K562 (cell line): Measurements from ENCODE around the gene WAS. TPM values are rescaled to one million over a fixed set of nuclear protein-coding genes. Genes with fewer than 3 reads are reported as not detected.

ENCODE experiments used
- ATAC-seq: fragments of 200-7000 bp; cut with Tn5 transposase; 3 replicates; pipeline ENCODE4 v1.9.1; 2020; ENCODE audit warnings: moderate library complexity
- BruUV-seq: library from RNA; stranded (reverse); fragments of 400-500 nt; replicated peaks from 2 replicates; lab custom pipeline; 2021; lab: Mats Ljungman, UMichigan
- CTCF ChIA-PET: fragments of 300-600 bp; formaldehyde crosslinking; extraction: SDS; loops from one replicate; lab custom pipeline; 2021; ENCODE audit warnings: low intra/inter-chr PET ratio; lab: Yijun Ruan, JAX
- POLR2A ChIA-PET: fragments of 300-600, 350-650 bp; sonication (Branson Sonifier 250); formaldehyde crosslinking; extraction: SDS; loops from one replicate; lab custom pipeline; 2021; ENCODE audit warnings: antibody characterized with exemption, inconsistent platforms; lab: Yijun Ruan, JAX
- DNase-seq, 4 experiments: peaks; one replicate each; pipeline versions ENCODE4 v3.0.0 to v3.0.0-alpha.2; 2011 to 2018; ENCODE audit warnings: low spot score in 3 of 4, mixed read lengths in 3 of 4; ENCODE audit errors: extremely low read depth in 1 of 4
- FAIRE-seq: peaks from 2 replicates; lab custom pipeline; 2011; peaks lifted over from hg19 to GRCh38; lab: Jason Lieb, UNC
- H2AFZ ChIP-seq: 2 replicates; pipeline ENCODE4 v1.6.0; 2011; ENCODE audit warnings: low read depth, low read length, control low read depth, inconsistent platforms
- H3K27ac ChIP-seq: fragments of 200-600 bp; 3 replicates; pipeline ENCODE4 v1.8.0; 2011; ENCODE audit warnings: low read depth, mild to moderate bottlenecking, control low read depth, inconsistent platforms, low read length, moderate library complexity, mixed read lengths; ENCODE audit errors: extremely low read depth
- H3K27me3 ChIP-seq, 2 experiments: fragments of 300-600 bp in 1 of 2; 2 replicates in 1 of 2; 3 replicates in 1 of 2; pipeline versions ENCODE4 v1.6.0 to v1.8.0; 2011; ENCODE audit warnings: inconsistent platforms in 2 of 2, low read length in 2 of 2, mild to moderate bottlenecking in 1 of 2, mixed read lengths in 1 of 2, moderate library complexity in 1 of 2; ENCODE audit not compliant: control insufficient read depth in 2 of 2, insufficient read depth in 2 of 2
- H3K36me3 ChIP-seq: fragments of 300-600 bp; 3 replicates; pipeline ENCODE4 v1.8.0; 2011; ENCODE audit warnings: mild to moderate bottlenecking, low read length, inconsistent platforms; ENCODE audit not compliant: control insufficient read depth, insufficient read depth
- H3K4me1 ChIP-seq, 2 experiments: fragments of 200-600 bp in 1 of 2; replicated peaks in 1 of 2; 2 replicates in 1 of 2; 3 replicates in 1 of 2; pipeline versions ENCODE4 v1.5.1 to v1.8.0; 2011; ENCODE audit warnings: inconsistent platforms in 2 of 2, low read length in 2 of 2, mild to moderate bottlenecking in 1 of 2, mixed read lengths in 1 of 2, moderate library complexity in 1 of 2; ENCODE audit not compliant: control insufficient read depth in 2 of 2, insufficient read depth in 2 of 2
- H3K4me2 ChIP-seq: 2 replicates; pipeline ENCODE4 v1.6.1; 2011; ENCODE audit warnings: low read length, control low read depth, inconsistent platforms, mixed read lengths; ENCODE audit not compliant: insufficient read depth
- H3K4me3 ChIP-seq: fragments of 200-600 bp; sonication (generic), shearing (Covaris generic); 2 replicates; pipeline ENCODE4 v1.5.1; 2016; ENCODE audit warnings: control low read depth, inconsistent platforms
- H3K79me2 ChIP-seq: fragments of 200-600 bp; 3 replicates; pipeline ENCODE4 v1.8.0; 2011; ENCODE audit warnings: low read length, inconsistent platforms; ENCODE audit not compliant: control insufficient read depth, insufficient read depth
- H3K9ac ChIP-seq, 2 experiments: 2 replicates each; pipeline versions ENCODE4 v1.6.0 to v1.6.1; 2011; ENCODE audit warnings: low read depth in 2 of 2, low read length in 2 of 2, control low read depth in 1 of 2, inconsistent platforms in 1 of 2, mild to moderate bottlenecking in 1 of 2, mixed read lengths in 1 of 2; ENCODE audit not compliant: insufficient read depth in 1 of 2
- H3K9me1 ChIP-seq: one replicate; pipeline ENCODE4 v1.6.0; 2011; ENCODE audit warnings: inconsistent platforms, mild to moderate bottlenecking, low read length, moderate library complexity; ENCODE audit not compliant: control insufficient read depth, insufficient read depth
- H3K9me3 ChIP-seq: replicated peaks from 2 replicates; pipeline ENCODE4 v1.5.1; 2011; ENCODE audit warnings: low read depth, low read length, inconsistent platforms; ENCODE audit not compliant: control insufficient read depth, insufficient read depth
- H4K20me1 ChIP-seq: replicated peaks from 2 replicates; pipeline ENCODE4 v1.6.1; 2011; ENCODE audit warnings: low read length, inconsistent platforms, mixed read lengths; ENCODE audit not compliant: control insufficient read depth, insufficient read depth
- ADNP ChIP-seq: fragments of 200-800 bp; sonication (Bioruptor generic); IDR thresholded peaks from 2 replicates; pipeline ENCODE4 v1.6.1; 2016; ENCODE audit warnings: missing genetic modification characterization, missing compliant biosample characterization
- BRCA1 ChIP-seq, 2 experiments: fragments of 450-650 bp in 1 of 2; sonication (generic) in 1 of 2; formaldehyde crosslinking in 1 of 2; IDR thresholded peaks; 2 replicates each; pipeline versions ENCODE4 v1.5.0 to v1.6.1; 2017 to 2020; ENCODE audit warnings: mild to moderate bottlenecking in 1 of 2, missing genetic modification reagents in 1 of 2
- CSDE1 ChIP-seq, 2 experiments: fragments of 450-650 bp; IDR thresholded peaks; 2 replicates each; pipeline ENCODE4 v1.6.1; 2016; ENCODE audit warnings: mild to moderate bottlenecking in 1 of 2
- HNRNPL ChIP-seq: fragments of 200-400 bp; formaldehyde crosslinking; IDR thresholded peaks from 2 replicates; pipeline ENCODE4 v1.6.1; 2017; ENCODE audit warnings: low read depth, mild to moderate bottlenecking, low read length
- MBD1 ChIP-seq: fragments of 250-450 bp; sonication (Bioruptor Pico); IDR thresholded peaks from 2 replicates; pipeline ENCODE4 v1.8.0; 2022; ENCODE audit warnings: inconsistent platforms
- PKNOX1 ChIP-seq: fragments of 450-650 bp; IDR thresholded peaks from 2 replicates; pipeline ENCODE4 v1.6.1; 2016
- POLR2AphosphoS2 ChIP-seq: IDR thresholded peaks from 2 replicates; pipeline ENCODE4 v1.6.1; 2012; ENCODE audit warnings: low read length, improper control_type of control experiment
- POLR2H ChIP-seq: IDR thresholded peaks from 2 replicates; pipeline ENCODE4 v1.6.1; 2016; ENCODE audit warnings: missing genetic modification characterization, low read depth, mild to moderate bottlenecking, control low read depth, missing compliant biosample characterization, moderate library complexity
- U2AF2 ChIP-seq: fragments of 200-400 bp; formaldehyde crosslinking; optimal IDR thresholded peaks from 2 replicates; pipeline ENCODE3; 2017; ENCODE audit warnings: low read depth, mild to moderate bottlenecking, low read length
- ZBTB12 ChIP-seq: fragments of 250-450 bp; sonication (Bioruptor Pico); IDR thresholded peaks from 2 replicates; pipeline ENCODE4 v1.4.0; 2020
- ZBTB43 ChIP-seq: sonication (generic); formaldehyde crosslinking; IDR thresholded peaks from 2 replicates; pipeline ENCODE4 v1.8.0; 2023; ENCODE audit warnings: mild to moderate bottlenecking, missing genetic modification reagents
- WGBS: fragments of 100-300 bp; shearing (Covaris generic); methylation state at CpG from one replicate; pipeline ENCODE4 v1.1.6; 2016; ENCODE audit warnings: low coverage, mixed read lengths; ENCODE audit not compliant: insufficient coverage; ENCODE audit errors: missing lambda C conversion rate; 5-methylcytosine and 5-hydroxymethylcytosine counted together
- in situ Hi-C: fragments of 300-500 bp; cut with MboI; formaldehyde crosslinking; loops from 4 replicates; pipeline ENCODE4 v1.15.0; 2018; ENCODE audit warnings: inconsistent platforms, mixed read lengths
- intact Hi-C: fragments of 100-400 bp; cut with micrococcal nuclease; formaldehyde crosslinking; loops from 2 replicates; pipeline ENCODE4 v1.14.2; 2022
- polyA plus RNA-seq, 8 experiments: library from polyadenylated mRNA; depleted of rRNA in 4 of 8; stranded (reverse) in 5 of 8; unstranded in 3 of 8; fragments of >200 nt; fragmentation: Nextera tagmentation in 2 of 8; fragmentation: Illumina TruSeq in 1 of 8; extraction: Ambion mirVana in 2 of 8; extraction: Trizol in 1 of 8; gene quantifications; 2 replicates each; pipeline versions ENCODE4 v1.2.1 to v1.2.3, GENCODE V29; 2011 to 2014; ENCODE audit warnings: inconsistent platforms in 1 of 8, missing spikeins in 1 of 8
- total RNA-seq, 7 experiments: library from RNA; depleted of rRNA in 6 of 7; stranded (reverse); fragments of >200 nt in 6 of 7; fragmentation: Illumina TruSeq in 2 of 7; extraction: Trizol in 2 of 7; gene quantifications; 2 replicates each; pipeline versions ENCODE4 v1.2.1 to v1.2.3, GENCODE V29; 2011 to 2021; ENCODE audit warnings: low replicate concordance in 1 of 7
- TF ChIP-seq, protein P1 (sequence below): sonication (generic); formaldehyde crosslinking; IDR thresholded peaks from 2 replicates; pipeline ENCODE4 v1.8.0; 2022; ENCODE audit warnings: missing genetic modification reagents, mild to moderate bottlenecking, borderline replicate concordance

The WAS gene
- total and polyA plus RNA-seq, 9 of the 15 experiments (the other 6 are each of a cell fraction or from before 2014, with no cell fraction given), result 0.11 to 16.1 (median 3.8) TPM

GRCh38 chrX:48636301-48636700 lies 47.3 kb upstream of the WAS start:
- intact Hi-C loops, result loop anchor here (10.0 kb wide), 1 partner anchor 278 kb away; the partner anchor contains the start of genes PIM2 and SLC35A2
- POLR2A ChIA-PET, result interaction anchor here (0.6 kb wide), 1 partner anchor 460 kb away, joined by 3 read pairs; no protein-coding TSS in a partner anchor
- H3K36me3 ChIP-seq, result no peaks in the 10 kb centered on the region
- no peak overlapping the region for H3K9ac ChIP-seq
- H3K4me3 ChIP-seq, result no peak overlapping the region
- H4K20me1 ChIP-seq, result no peaks in the 10 kb centered on the region
- WGBS, result 78% methylated on average over 1 of the region's 1 CpG
- in situ Hi-C loops, result loop anchor here (25.0 kb wide), 3 partner anchors 1276 to 1951 kb away; partner anchors contain the start of genes AKAP4, CCNB3 and CLCN5
- no peak for FAIRE-seq
- no peak overlapping the region for H2AFZ ChIP-seq
- H3K9me3 ChIP-seq, result no peaks in the 10 kb centered on the region
- H3K4me2 ChIP-seq, result no peak overlapping the region
- H3K27me3 ChIP-seq, result no peaks in the 10 kb centered on the region
- no peak overlapping the region for H3K27ac ChIP-seq
- no TSS peak for BruUV-seq
- ATAC-seq, result no peak
- CTCF ChIA-PET, result no interaction called here
- DNase-seq, result no peak
- H3K9me1 ChIP-seq, result no peaks in the 10 kb centered on the region
- peaks cover 9 to 15% of the 10 kb centered on the region in 2 experiments; a peak in 4 of 5 replicates for H3K4me1 ChIP-seq
- H3K79me2 ChIP-seq, result no peaks in the 10 kb centered on the region
- TF ChIP-seq POLR2AphosphoS2 (no peak), ZBTB12 (CRISPR knock-in tag) (no peak), POLR2H (tag) (no peak), BRCA1 (IDR thresholded peaks at IDR 0.05) (no peak), BRCA1 (CRISPR knock-in tag; IDR thresholded peaks at IDR 0.05) (no peak), U2AF2 (no peak), PKNOX1 (no peak), HNRNPL (no peak), ADNP (tag) (no peak), MBD1 (CRISPR knock-in tag) (no peak), CSDE1 (IDR thresholded peaks at IDR 0.05) (no peak), ZBTB43 (CRISPR knock-in tag) (no peak)
- TF ChIP-seq, protein P1, sequence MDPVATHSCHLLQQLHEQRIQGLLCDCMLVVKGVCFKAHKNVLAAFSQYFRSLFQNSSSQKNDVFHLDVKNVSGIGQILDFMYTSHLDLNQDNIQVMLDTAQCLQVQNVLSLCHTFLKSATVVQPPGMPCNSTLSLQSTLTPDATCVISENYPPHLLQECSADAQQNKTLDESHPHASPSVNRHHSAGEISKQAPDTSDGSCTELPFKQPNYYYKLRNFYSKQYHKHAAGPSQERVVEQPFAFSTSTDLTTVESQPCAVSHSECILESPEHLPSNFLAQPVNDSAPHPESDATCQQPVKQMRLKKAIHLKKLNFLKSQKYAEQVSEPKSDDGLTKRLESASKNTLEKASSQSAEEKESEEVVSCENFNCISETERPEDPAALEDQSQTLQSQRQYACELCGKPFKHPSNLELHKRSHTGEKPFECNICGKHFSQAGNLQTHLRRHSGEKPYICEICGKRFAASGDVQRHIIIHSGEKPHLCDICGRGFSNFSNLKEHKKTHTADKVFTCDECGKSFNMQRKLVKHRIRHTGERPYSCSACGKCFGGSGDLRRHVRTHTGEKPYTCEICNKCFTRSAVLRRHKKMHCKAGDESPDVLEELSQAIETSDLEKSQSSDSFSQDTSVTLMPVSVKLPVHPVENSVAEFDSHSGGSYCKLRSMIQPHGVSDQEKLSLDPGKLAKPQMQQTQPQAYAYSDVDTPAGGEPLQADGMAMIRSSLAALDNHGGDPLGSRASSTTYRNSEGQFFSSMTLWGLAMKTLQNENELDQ (CRISPR knock-in tag), result no peak
